Measurements from ENCODE around the gene GPC6.

DNA sequence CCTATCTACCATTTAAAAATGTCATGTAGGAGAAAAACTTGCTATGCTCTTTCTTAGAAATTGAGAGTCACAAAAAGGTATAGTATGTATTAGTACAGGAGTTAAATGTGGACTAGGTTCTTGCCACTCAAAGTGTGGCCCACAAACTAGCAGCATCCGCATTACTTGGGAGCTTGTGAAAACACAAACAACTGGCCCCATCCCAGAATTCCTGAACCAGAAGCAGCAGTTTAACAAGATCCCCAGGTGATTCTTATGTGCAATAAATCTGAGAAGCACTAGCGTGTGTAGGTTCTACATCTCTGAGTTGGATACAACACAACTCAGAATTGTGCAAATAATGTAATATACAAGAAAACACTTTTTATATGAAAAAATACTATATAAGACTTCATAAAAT lies 927.0 kb downstream of the GPC6 start:
- TF ChIP-seq, protein P1, sequence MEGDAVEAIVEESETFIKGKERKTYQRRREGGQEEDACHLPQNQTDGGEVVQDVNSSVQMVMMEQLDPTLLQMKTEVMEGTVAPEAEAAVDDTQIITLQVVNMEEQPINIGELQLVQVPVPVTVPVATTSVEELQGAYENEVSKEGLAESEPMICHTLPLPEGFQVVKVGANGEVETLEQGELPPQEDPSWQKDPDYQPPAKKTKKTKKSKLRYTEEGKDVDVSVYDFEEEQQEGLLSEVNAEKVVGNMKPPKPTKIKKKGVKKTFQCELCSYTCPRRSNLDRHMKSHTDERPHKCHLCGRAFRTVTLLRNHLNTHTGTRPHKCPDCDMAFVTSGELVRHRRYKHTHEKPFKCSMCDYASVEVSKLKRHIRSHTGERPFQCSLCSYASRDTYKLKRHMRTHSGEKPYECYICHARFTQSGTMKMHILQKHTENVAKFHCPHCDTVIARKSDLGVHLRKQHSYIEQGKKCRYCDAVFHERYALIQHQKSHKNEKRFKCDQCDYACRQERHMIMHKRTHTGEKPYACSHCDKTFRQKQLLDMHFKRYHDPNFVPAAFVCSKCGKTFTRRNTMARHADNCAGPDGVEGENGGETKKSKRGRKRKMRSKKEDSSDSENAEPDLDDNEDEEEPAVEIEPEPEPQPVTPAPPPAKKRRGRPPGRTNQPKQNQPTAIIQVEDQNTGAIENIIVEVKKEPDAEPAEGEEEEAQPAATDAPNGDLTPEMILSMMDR (IDR thresholded peaks at IDR 0.05; ENCODE audit: extremely low read depth in 1 of 2, insufficient read depth in 1 of 2, low read depth in 1 of 2, low read length in 2 of 2), result no peak
- TF ChIP-seq POLR2AphosphoS5 (IDR thresholded peaks at IDR 0.05; ENCODE audit: insufficient read depth, low read depth, low read length) (no peak), MYC (IDR thresholded peaks at IDR 0.05; ENCODE audit: low read depth, low read length) (no peak), POLR2A (IDR thresholded peaks at IDR 0.05; ENCODE audit: low read depth, low read length) (no peak), JUN (IDR thresholded peaks at IDR 0.05; ENCODE audit: borderline replicate concordance, insufficient read depth, insufficient read length, low read depth) (no peak)

All from endothelial cell of umbilical vein (primary cell).